Activated CD8-positive, alpha-beta memory T cell treated with anti-CD3 and anti-CD28 coated beads for 24 hours (primary cell): Measurements from ENCODE around the gene TBL3.
"Not testable (repeated sequence)": the region's sequence is repeated elsewhere in the genome, so short reads cannot be mapped to it uniquely, and the experiment has no call there.

Experiments
- DNase-seq: peaks from one replicate; pipeline ENCODE4 v3.0.0-alpha.2; 2020

Gene TBL3

GRCh38 chr16:1944612-1945199, 27.1 kb upstream of the TBL3 start:
- DNase-seq, result no peak

GRCh38 chr16:1945559-1946391, 26.1 kb upstream of the TBL3 start:
- DNase-seq, result no peak

GRCh38 chr16:1946495-1947368, 25.1 kb upstream of the TBL3 start:
- DNase-seq, result no peak

GRCh38 chr16:1947369-1947670, 24.5 kb upstream of the TBL3 start:
- DNase-seq, result no peak

- no peak for DNase-seq
These were observed 22.3 kb upstream of the TBL3 start for GRCh38 chr16:1949507-1949906.

- DNase-seq, result no peak
These were observed 21.8 kb upstream of the TBL3 start for GRCh38 chr16:1950047-1950446.

- DNase-seq, result no peak
These were observed 21.3 kb upstream of the TBL3 start for GRCh38 chr16:1950559-1950958.

- DNase-seq, result no peak
These were observed 18.1 kb upstream of the TBL3 start for GRCh38 chr16:1953734-1954133.

GRCh38 chr16:1957434-1958142, 14.3 kb upstream of the TBL3 start:
- DNase-seq, result not testable (repeated sequence)

- not testable (repeated sequence) for DNase-seq
These were observed 13.7 kb upstream of the TBL3 start for GRCh38 chr16:1958143-1958491.

- no peak for DNase-seq
These were observed 13.1 kb upstream of the TBL3 start for GRCh38 chr16:1958715-1959268.

GRCh38 chr16:1959269-1960039, 12.4 kb upstream of the TBL3 start, which contains the start of gene NDUFB10:
Gene NDUFB10, plus strand, starts transcription at chr16:1959538. Its CDS starts 87 bp downstream, at chr16:1959625.
- peak; percentile 97 for DNase-seq

GRCh38 chr16:1960665-1961630, 10.9 kb upstream of the TBL3 start:
- DNase-seq, result peak; percentile 87

GRCh38 chr16:1961651-1962067, 10.2 kb upstream of the TBL3 start:
- DNase-seq, result peak; percentile 73

- DNase-seq, result peak; percentile 70
These were observed 9.4 kb upstream of the TBL3 start for GRCh38 chr16:1962161-1963153.

GRCh38 chr16:1963806-1964505, 7.9 kb upstream of the TBL3 start:
- no peak for DNase-seq

GRCh38 chr16:1964506-1965395, 7.1 kb upstream of the TBL3 start, which contains the start of gene RPS2:
Gene RPS2, minus strand, starts transcription at chr16:1964826. Its CDS starts 201 bp downstream, at chr16:1964625.
- peak; percentile 99 for DNase-seq
